ENCODE measurements around the gene MYH9. TPM values are rescaled to one million over a fixed set of nuclear protein-coding genes. Genes with fewer than 3 reads are reported as not detected.

Gene MYH9
- total and polyA plus RNA-seq, 4 donors = 184 to 667 (median 332) TPM

- no peak for TF ChIP-seq CTCF (IDR thresholded peaks at IDR 0.05; ENCODE audit: control extremely low read depth, extremely low read depth)
- peaks cover 0 to 16% (median 3%) of the 10 kb centered on the region in 5 donors for H3K4me1 ChIP-seq (ENCODE audit: control insufficient read depth in 5 of 5, insufficient read depth in 5 of 5, low read length in 5 of 5)
- no peaks in the 10 kb centered on the region for H3K27me3 ChIP-seq (ENCODE audit: control insufficient read depth in 3 of 3, insufficient read depth in 3 of 3, low read length in 2 of 3)
- H3K9me3 ChIP-seq (ENCODE audit: control insufficient read depth in 4 of 4, insufficient read depth in 3 of 4, low read length in 3 of 4) = no peaks in the 10 kb centered on the region
- H3K4me3 ChIP-seq = no peak overlapping the region
- H3K9ac ChIP-seq (ENCODE audit: insufficient read depth in 1 of 2, low read length in 2 of 2) = no peak overlapping the region
- DNase-seq (no peak), ATAC-seq (ENCODE audit: insufficient read depth, low FRiP score) (no peak)
- WGBS, 2 donors = 67 to 72% methylated on average over 6 of the region's 6 CpGs
- H3K36me3 ChIP-seq (ENCODE audit: control insufficient read depth in 4 of 4, insufficient read depth in 4 of 4, low read length in 4 of 4) = no peaks in the 10 kb centered on the region
- H3K27ac ChIP-seq (ENCODE audit: low read depth in 1 of 2, low read length in 1 of 2) = peak overlapping the region in 1 of 2 donors; percentile 82
These were observed 19.0 kb upstream of the MYH9 start for GRCh38 chr22:36406721-36407120.

GRCh38 chr22:36405671-36406538, 18.1 kb upstream of the MYH9 start:
- H3K9ac ChIP-seq (ENCODE audit: insufficient read depth in 1 of 2, low read length in 2 of 2) = no peak overlapping the region
- peaks cover 0 to 14% (median 3%) of the 10 kb centered on the region in 5 donors for H3K4me1 ChIP-seq (ENCODE audit: control insufficient read depth in 5 of 5, insufficient read depth in 5 of 5, low read length in 5 of 5)
- TF ChIP-seq CTCF (IDR thresholded peaks at IDR 0.05; ENCODE audit: control extremely low read depth, extremely low read depth) = no peak
- H3K9me3 ChIP-seq (ENCODE audit: control insufficient read depth in 4 of 4, insufficient read depth in 3 of 4, low read length in 3 of 4) = no peaks in the 10 kb centered on the region
- H3K36me3 ChIP-seq (ENCODE audit: control insufficient read depth in 4 of 4, insufficient read depth in 4 of 4, low read length in 4 of 4) = no peaks in the 10 kb centered on the region
- H3K4me3 ChIP-seq = no peak overlapping the region
- H3K27me3 ChIP-seq (ENCODE audit: control insufficient read depth in 3 of 3, insufficient read depth in 3 of 3, low read length in 2 of 3) = no peaks in the 10 kb centered on the region
- DNase-seq (no peak), ATAC-seq (ENCODE audit: insufficient read depth, low FRiP score) (no peak)
- H3K27ac ChIP-seq (ENCODE audit: low read depth in 1 of 2, low read length in 1 of 2) = peak overlapping the region in 1 of 2 donors; percentile 82
- WGBS, 2 donors = 43 to 57% methylated on average over 9 of the region's 9 CpGs

- 31 to 77% methylated on average over 6 of the region's 6 CpGs for WGBS, 2 donors
- Histone ChIP-seq H3K4me3 (no peak overlapping the region), H3K9ac (ENCODE audit: insufficient read depth in 1 of 2, low read length in 2 of 2) (no peak overlapping the region), H3K27me3 (ENCODE audit: control insufficient read depth in 3 of 3, insufficient read depth in 3 of 3, low read length in 2 of 3) (no peaks in the 10 kb centered on the region), H3K4me1 (ENCODE audit: control insufficient read depth in 5 of 5, insufficient read depth in 5 of 5, low read length in 5 of 5) (peaks cover 0 to 10% (median 3%) of the 10 kb centered on the region in 5 donors), H3K36me3 (ENCODE audit: control insufficient read depth in 4 of 4, insufficient read depth in 4 of 4, low read length in 4 of 4) (no peaks in the 10 kb centered on the region), H3K9me3 (ENCODE audit: control insufficient read depth in 4 of 4, insufficient read depth in 3 of 4, low read length in 3 of 4) (no peaks in the 10 kb centered on the region), H3K27ac (ENCODE audit: low read depth in 1 of 2, low read length in 1 of 2) (peak overlapping the region in 1 of 2 donors; percentile 82)
- no peak for TF ChIP-seq CTCF (IDR thresholded peaks at IDR 0.05; ENCODE audit: control extremely low read depth, extremely low read depth)
- ATAC-seq (ENCODE audit: insufficient read depth, low FRiP score) = no peak
- DNase-seq = no peak
These were observed 17.5 kb upstream of the MYH9 start for GRCh38 chr22:36405221-36405661.

All from lung (tissue), 12 donors.